Measurements from ENCODE around the gene CDK14. TPM values are rescaled to one million over a fixed set of nuclear protein-coding genes. Genes with fewer than 3 reads are reported as not detected.
A peak's percentile ranks its signal among the peaks of the same experiment; 100 is the strongest.

The CDK14 gene
- total RNA-seq, 1 experiment from 2014 or later = 19.6 TPM

GRCh38 chr7:91045606-91046005 lies 449.5 kb downstream of the CDK14 start:
- DNase-seq (ENCODE audit: low spot score) = no peak

GRCh38 chr7:91046322-91047089 lies 450.4 kb downstream of the CDK14 start:
- no peak for DNase-seq (ENCODE audit: low spot score)

GRCh38 chr7:91047636-91048035 lies 451.5 kb downstream of the CDK14 start:
- no peak for DNase-seq (ENCODE audit: low spot score)

DNA sequence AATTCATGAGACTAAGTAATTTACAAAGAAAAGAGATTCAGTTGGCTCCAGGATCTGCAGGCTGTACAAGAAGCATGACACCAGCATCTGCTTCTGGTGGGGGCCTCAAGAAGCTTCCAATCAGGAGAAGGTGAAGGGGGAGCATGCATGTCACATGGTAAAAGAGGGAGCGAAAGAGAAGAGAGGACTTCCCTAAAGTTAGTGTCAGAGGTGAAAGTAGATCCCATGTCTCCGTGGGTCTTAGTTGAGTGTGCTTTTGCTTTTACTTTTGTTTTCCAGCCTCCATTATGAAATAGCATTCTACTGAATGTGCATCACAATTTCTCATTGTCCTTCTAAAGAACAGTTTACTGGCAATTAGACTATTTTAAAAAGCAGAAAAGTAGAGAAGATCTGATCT lies 454.6 kb downstream of the CDK14 start:
- DNase-seq (ENCODE audit: low spot score) = no peak

DNA sequence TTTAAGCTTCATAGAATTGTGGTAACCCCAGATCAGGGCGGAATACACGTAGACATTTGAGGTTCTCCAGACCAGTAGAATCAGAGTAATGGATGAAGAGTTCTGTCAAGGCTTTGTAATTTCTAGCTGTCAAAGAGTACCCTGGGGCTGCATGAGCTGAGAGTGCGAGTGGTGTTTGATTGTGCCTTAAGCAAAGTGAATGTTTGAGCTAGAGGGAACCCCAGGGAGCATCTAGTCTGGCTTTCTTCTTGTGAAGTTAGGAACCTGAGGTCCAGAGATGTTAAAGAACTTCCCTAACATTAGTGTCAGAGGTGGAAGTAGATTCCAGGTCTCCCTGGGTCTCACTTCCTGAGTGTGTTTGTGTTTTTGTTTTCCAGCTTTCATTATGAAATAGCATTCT lies 455.8 kb downstream of the CDK14 start:
- no peak for DNase-seq (ENCODE audit: low spot score)

GRCh38 chr7:91054374-91054773 lies 458.3 kb downstream of the CDK14 start:
- no peak for DNase-seq (ENCODE audit: low spot score)

- no peak for DNase-seq (ENCODE audit: low spot score)
Measured at GRCh38 chr7:91055219-91055618, 459.1 kb downstream of the CDK14 start.

DNA sequence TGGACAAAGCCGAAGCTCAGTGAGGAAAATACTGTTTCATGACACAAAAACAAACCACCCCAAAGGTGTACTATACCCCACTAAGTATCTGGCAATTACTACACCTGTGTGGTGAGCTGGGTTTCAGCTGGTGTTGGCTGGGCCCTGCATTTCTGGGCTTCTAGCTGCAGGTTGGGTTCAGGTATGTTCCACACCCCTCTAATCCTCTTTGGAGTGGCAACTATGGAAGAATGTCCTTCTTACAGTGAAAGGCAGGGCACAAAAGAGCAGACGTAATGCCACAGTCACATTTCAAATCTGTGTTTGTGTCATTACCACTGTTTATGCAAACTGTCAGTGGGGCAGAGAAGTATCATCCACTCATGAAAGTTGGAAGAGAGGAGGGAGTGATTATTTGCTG lies 466.6 kb downstream of the CDK14 start:
- no peak for DNase-seq (ENCODE audit: low spot score)

DNA sequence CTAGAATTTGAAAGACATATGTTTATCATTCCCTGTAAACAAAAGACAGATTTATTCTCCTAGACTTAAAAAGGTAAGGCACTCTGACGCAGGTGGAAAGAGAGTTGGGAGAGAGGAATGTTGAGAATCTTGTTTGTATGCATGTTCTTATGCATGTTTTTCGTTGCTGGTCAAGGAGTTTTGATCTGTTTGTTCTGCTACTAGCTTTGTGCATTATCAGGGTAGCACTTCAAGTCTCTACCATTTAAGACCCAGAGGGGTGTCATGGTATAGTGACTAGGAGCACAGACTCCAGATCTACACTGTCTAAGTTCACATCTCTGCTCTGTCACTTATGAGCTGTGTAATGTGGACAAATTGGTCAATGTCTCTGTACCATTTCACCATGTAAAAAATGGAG lies 467.9 kb downstream of the CDK14 start:
- DNase-seq (ENCODE audit: low spot score) = no peak

GRCh38 chr7:91064938-91065337 lies 468.8 kb downstream of the CDK14 start:
- no peak for DNase-seq (ENCODE audit: low spot score)

DNA sequence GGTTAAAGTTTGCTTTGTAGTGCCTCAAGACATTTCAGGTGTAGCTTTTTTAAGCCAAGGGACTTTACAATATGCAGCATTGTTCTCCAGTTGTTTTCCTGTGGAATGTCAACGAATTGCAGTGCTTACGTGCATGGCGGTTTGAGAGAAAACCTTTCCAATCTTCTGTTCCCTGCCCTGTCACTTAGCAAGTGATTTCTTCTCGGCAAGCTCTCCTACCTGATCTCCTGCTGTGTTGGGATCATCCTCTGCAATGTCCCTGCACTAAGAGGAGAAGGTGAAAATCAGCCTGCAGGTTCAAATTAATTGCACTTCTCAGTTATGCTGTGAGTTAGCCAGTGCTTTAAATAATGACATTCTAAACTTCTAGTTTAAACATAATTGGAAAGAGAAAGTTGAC lies 470.5 kb downstream of the CDK14 start:
- DNase-seq (ENCODE audit: low spot score) = no peak

DNA sequence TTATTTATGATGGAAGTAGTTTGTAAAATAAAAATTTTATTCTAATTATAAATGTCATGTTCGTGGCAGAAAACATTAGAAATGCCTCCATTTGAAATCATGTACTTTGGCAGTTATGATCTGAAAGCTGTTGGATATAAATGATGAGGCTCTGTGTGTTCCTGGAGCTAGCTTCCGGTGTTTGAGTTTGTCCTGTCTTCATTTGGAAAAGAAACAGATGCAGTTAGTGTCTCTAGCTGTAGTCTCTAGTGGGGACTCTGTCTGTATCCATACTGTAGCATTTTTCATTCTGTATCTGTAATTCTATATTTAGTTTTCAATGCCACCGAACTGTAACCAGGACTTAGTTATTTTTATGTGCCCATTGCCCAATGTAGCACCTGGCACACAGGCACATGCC lies 471.1 kb downstream of the CDK14 start:
- DNase-seq (ENCODE audit: low spot score) = no peak

DNA sequence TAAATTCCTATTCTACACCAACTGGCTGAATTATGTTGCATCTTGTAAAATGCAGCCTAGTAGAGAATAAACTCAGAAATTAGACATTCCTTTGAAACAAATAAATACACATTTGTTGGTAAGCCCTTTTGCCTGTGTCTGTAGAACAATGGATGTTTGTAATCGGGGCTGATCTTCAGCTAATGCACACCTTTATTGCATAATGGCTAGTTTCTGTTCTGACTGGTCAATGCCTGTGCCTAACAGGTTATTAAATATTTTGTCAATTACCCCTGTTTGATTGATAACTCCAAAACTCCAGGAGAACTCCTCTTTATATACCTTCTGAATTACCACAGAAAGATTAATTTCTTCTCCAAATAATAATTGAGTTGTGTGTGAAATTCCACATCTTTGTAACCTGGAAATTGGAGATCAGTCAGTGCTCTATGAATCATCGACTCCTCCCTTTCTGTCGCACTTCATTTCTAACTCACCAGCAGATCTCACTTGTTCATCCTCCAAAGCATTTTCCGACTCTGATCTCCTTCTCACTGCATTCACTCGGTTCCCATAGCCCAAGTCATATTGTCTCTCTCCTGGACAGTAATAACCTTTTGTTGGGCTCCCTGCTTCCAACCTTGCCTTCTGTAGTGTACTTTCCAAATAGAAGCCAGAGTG lies 472.1 kb downstream of the CDK14 start:
- DNase-seq (ENCODE audit: low spot score) = no peak

- no peak for DNase-seq (ENCODE audit: low spot score)
Measured at GRCh38 chr7:91069146-91069545, 473.0 kb downstream of the CDK14 start.

DNA sequence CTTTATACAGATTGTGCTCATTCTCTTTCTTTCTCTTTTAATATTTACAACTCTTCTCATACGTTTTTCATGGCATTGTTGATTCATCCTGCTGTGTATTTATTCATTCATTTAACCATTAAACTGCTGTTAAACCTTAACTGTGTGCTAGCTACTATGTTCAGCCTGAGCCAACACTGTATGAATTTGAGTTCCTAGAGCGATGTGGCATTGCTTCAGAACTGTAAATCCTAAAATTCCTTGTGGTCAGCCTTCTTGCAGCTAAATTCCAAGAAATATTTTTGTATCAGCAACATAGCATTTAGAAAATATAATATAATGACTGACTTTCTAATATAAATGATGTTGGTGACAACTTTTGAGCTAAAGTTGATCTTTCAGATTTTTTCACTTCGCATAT lies 483.4 kb downstream of the CDK14 start:
- DNase-seq (ENCODE audit: low spot score) = no peak

DNA sequence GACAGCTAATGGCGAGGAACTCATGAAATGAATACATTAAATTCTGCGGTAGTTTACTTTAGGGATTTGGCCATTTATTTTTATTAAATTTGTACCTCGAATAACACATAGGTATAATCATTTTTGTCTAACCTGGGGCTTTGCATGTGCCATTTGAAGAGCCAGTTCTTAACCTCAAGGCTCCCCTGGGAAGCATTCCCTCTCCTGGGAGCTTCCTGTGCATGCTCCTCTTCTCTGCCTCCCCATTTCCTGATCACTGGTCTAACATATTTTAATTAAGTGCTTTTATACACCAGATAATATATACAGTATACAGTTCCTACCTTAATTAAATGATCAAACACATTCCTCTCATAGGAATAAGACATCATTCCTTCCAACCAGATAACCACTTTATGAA lies 484.2 kb downstream of the CDK14 start:
- DNase-seq (ENCODE audit: low spot score) = no peak

DNA sequence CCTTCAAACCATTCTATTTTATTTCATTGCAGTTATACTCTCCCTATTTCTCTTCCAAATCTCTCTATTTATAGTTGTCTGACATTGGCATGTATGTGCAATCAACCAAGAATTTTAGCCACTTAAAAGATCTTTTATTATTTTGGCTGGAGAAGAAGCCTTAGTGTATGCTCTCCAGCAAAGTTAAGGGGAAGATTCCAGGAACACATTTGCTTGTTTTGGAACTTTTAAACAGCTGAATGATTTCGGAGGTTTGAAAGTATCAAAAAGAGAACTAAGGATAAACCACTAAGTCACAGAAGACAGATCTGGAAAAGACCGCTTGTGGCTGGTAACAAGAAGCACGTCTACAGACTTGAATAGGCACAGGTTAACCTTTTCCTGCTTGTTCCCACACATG lies 485.9 kb downstream of the CDK14 start:
- peak; percentile 4 for DNase-seq (ENCODE audit: low spot score)

GRCh38 chr7:91082852-91083495 lies 486.9 kb downstream of the CDK14 start:
- peak; percentile 7 for DNase-seq (ENCODE audit: low spot score)

DNA sequence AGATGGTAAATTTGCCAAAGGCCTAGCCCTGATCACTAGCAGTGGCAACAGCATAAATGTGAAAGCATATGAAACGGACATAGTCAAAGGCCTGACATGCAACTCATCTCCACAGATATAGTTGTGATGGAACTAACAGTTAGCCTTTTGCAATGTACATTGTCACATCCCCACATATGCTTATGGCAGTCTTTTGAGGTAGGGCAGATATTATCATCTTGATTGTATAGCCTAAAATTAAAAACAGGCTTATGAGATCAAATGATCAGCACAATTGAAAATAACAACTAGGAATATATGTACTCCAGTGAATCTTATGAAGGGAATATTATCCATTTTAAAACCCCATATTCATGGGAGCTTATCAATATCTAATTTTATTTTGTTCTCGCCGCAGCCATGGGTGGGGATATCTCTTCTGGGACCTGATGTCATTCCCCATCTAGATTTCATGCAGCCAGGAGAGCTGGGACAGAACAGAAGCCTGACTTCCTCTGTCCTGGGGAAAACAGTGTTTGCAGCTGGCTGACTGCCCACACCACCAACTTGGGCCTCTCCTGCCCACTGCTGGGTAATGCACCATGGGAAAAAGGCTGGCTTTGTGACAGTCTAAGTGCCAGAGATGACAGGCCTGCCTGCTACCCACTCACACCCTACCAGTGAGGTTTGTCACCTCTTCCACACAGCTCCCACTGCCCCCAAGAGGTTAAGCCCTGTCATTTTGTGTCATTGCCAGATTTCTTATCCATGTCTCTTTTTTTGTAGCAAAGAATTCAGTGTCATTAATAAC lies 487.9 kb downstream of the CDK14 start:
- no peak for DNase-seq (ENCODE audit: low spot score)

DNA sequence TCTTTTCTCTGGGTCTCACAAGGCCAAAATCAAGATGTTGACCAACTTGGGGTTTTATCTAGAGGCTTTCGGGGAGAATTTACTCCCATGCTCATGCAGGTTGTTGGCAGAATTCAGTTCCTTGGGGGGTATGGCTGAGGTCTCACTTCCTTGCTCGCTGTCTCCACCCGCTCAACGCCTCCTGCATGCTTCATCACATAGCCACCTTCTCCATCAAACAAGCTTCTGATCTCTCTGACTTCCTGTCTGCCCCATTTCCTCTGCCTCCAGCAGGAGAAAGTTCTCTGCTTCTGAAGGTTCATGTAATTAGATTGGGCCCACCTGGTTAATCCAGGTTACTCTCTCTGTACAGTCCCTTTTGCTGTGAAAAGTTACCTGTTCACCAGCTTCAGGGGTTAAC lies 489.1 kb downstream of the CDK14 start:
- no peak for DNase-seq (ENCODE audit: low spot score)

GRCh38 chr7:91086200-91086599 lies 490.1 kb downstream of the CDK14 start:
- DNase-seq (ENCODE audit: low spot score) = no peak

GRCh38 chr7:91088156-91088555 lies 492.0 kb downstream of the CDK14 start:
- no peak for DNase-seq (ENCODE audit: low spot score)

Data from A172 (cell line).